ENCODE measurements around the gene UBE3B. TPM values are rescaled to one million over a fixed set of nuclear protein-coding genes. Genes with fewer than 3 reads are reported as not detected.

UBE3B gene
- total RNA-seq, 1 experiment from 2014 or later = 38.4 TPM

GRCh38 chr12:109493938-109494337 lies 16.5 kb downstream of the UBE3B start:
- H3K27me3 ChIP-seq (replicated peaks; ENCODE audit: control insufficient read depth, insufficient read depth, low read length) = no peaks in the 10 kb centered on the region
- H3K36me3 ChIP-seq (ENCODE audit: control insufficient read depth, insufficient read depth, low read length) = no peaks in the 10 kb centered on the region
- H3K4me3 Mint-ChIP-seq (ENCODE audit: unreplicated experiment) = no peak overlapping the region
- no peak for DNase-seq
- no peak overlapping the region for H3K4me3 ChIP-seq (ENCODE audit: low read depth, low read length)
- H3K27me3 Mint-ChIP-seq (ENCODE audit: insufficient read depth, unreplicated experiment) = no peaks in the 10 kb centered on the region
- TF ChIP-seq, protein P1, sequence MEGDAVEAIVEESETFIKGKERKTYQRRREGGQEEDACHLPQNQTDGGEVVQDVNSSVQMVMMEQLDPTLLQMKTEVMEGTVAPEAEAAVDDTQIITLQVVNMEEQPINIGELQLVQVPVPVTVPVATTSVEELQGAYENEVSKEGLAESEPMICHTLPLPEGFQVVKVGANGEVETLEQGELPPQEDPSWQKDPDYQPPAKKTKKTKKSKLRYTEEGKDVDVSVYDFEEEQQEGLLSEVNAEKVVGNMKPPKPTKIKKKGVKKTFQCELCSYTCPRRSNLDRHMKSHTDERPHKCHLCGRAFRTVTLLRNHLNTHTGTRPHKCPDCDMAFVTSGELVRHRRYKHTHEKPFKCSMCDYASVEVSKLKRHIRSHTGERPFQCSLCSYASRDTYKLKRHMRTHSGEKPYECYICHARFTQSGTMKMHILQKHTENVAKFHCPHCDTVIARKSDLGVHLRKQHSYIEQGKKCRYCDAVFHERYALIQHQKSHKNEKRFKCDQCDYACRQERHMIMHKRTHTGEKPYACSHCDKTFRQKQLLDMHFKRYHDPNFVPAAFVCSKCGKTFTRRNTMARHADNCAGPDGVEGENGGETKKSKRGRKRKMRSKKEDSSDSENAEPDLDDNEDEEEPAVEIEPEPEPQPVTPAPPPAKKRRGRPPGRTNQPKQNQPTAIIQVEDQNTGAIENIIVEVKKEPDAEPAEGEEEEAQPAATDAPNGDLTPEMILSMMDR (IDR thresholded peaks at IDR 0.05; ENCODE audit: insufficient read depth in 1 of 2, low read depth in 1 of 2, low read length in 1 of 2, severe bottlenecking in 1 of 2, unreplicated experiment in 1 of 2) = no peak
- no peaks in the 10 kb centered on the region for H3K9me3 Mint-ChIP-seq (ENCODE audit: unreplicated experiment)
- CTCF ChIA-PET = no interaction called here
- no peaks in the 10 kb centered on the region for H3K4me1 ChIP-seq
- intact Hi-C loops (cut with micrococcal nuclease; ENCODE audit: unreplicated experiment) = no loop called here
- no peaks in the 10 kb centered on the region for H3K4me1 Mint-ChIP-seq (ENCODE audit: low read depth, unreplicated experiment)
- no peaks in the 10 kb centered on the region for H3K9me3 ChIP-seq
- no TSS peak for BruUV-seq (replicated peaks)
- no peak overlapping the region for H3K27ac Mint-ChIP-seq (ENCODE audit: unreplicated experiment)
- POLR2A ChIA-PET = no interaction called here
- H3K36me3 Mint-ChIP-seq (ENCODE audit: insufficient read depth, unreplicated experiment) = peaks cover 5% of the 10 kb centered on the region

- TF ChIP-seq, protein P1 (IDR thresholded peaks at IDR 0.05; ENCODE audit: insufficient read depth in 1 of 2, low read depth in 1 of 2, low read length in 1 of 2, severe bottlenecking in 1 of 2, unreplicated experiment in 1 of 2) = no peak
- ChIA-PET CTCF (no interaction called here), POLR2A (no interaction called here)
- Mint-ChIP-seq H3K27me3 (ENCODE audit: insufficient read depth, unreplicated experiment) (no peaks in the 10 kb centered on the region), H3K27ac (ENCODE audit: unreplicated experiment) (no peak overlapping the region), H3K36me3 (ENCODE audit: insufficient read depth, unreplicated experiment) (peaks cover under 1% of the 10 kb centered on the region), H3K9me3 (ENCODE audit: unreplicated experiment) (no peaks in the 10 kb centered on the region), H3K4me1 (ENCODE audit: low read depth, unreplicated experiment) (no peaks in the 10 kb centered on the region), H3K4me3 (ENCODE audit: unreplicated experiment) (no peak overlapping the region)
- no peaks in the 10 kb centered on the region for H3K27me3 ChIP-seq (replicated peaks; ENCODE audit: control insufficient read depth, insufficient read depth, low read length)
- intact Hi-C loops (cut with micrococcal nuclease; ENCODE audit: unreplicated experiment) = no loop called here
- no peaks in the 10 kb centered on the region for H3K4me1 ChIP-seq
- no peak overlapping the region for H3K4me3 ChIP-seq (ENCODE audit: low read depth, low read length)
- H3K36me3 ChIP-seq (ENCODE audit: control insufficient read depth, insufficient read depth, low read length) = peaks cover under 1% of the 10 kb centered on the region; the same call in 1 of the 2 replicates
- H3K9me3 ChIP-seq = no peaks in the 10 kb centered on the region
- DNase-seq = no peak
- BruUV-seq (replicated peaks) = no TSS peak
Observed at GRCh38 chr12:109494348-109494881, 17.0 kb downstream of the UBE3B start.

GRCh38 chr12:109495012-109495411 lies 17.6 kb downstream of the UBE3B start:
- H3K36me3 ChIP-seq (ENCODE audit: control insufficient read depth, insufficient read depth, low read length) = peaks cover 3% of the 10 kb centered on the region; the same call in 1 of the 2 replicates
- CTCF ChIA-PET = no interaction called here
- BruUV-seq (replicated peaks) = no TSS peak

More at GRCh38 chr12:109495012-109495411, 17.6 kb downstream of the UBE3B start:
- no peaks in the 10 kb centered on the region for H3K9me3 Mint-ChIP-seq (ENCODE audit: unreplicated experiment)
- Histone ChIP-seq H3K4me3 (ENCODE audit: low read depth, low read length) (no peak overlapping the region), H3K27me3 (replicated peaks; ENCODE audit: control insufficient read depth, insufficient read depth, low read length) (no peaks in the 10 kb centered on the region), H3K4me1 (no peaks in the 10 kb centered on the region), H3K9me3 (no peaks in the 10 kb centered on the region)
- H3K36me3 Mint-ChIP-seq (ENCODE audit: insufficient read depth, unreplicated experiment) = no peaks in the 10 kb centered on the region
- H3K4me3 Mint-ChIP-seq (ENCODE audit: unreplicated experiment) = no peak overlapping the region
- no peak overlapping the region for H3K27ac Mint-ChIP-seq (ENCODE audit: unreplicated experiment)
- DNase-seq = no peak
- H3K27me3 Mint-ChIP-seq (ENCODE audit: insufficient read depth, unreplicated experiment) = no peaks in the 10 kb centered on the region
- POLR2A ChIA-PET = no interaction called here
- intact Hi-C loops (cut with micrococcal nuclease; ENCODE audit: unreplicated experiment) = no loop called here
- no peaks in the 10 kb centered on the region for H3K4me1 Mint-ChIP-seq (ENCODE audit: low read depth, unreplicated experiment)
- TF ChIP-seq, protein P1 (IDR thresholded peaks at IDR 0.05; ENCODE audit: insufficient read depth in 1 of 2, low read depth in 1 of 2, low read length in 1 of 2, severe bottlenecking in 1 of 2, unreplicated experiment in 1 of 2) = no peak

Data from Caco-2 (cell line).